Stimulated activated CD4-positive, alpha-beta T cell treated with anti-CD3 and anti-CD28 coated beads, Interleukin-1b, Interleukin-23, amount 100 ng/mL, for 4 hours (primary cell): ENCODE data around the gene C5orf15.
"Not testable (repeated sequence)": the region's sequence is repeated elsewhere in the genome, so short reads cannot be mapped to it uniquely, and the experiment has no call there.

Experiments used
- DNase-seq, 2 donors: peaks; one replicate each; pipeline ENCODE4 v3.0.0-alpha.2; 2020; ENCODE audit warnings: low read depth in 2 of 2

The C5orf15 gene

GRCh38 chr5:133963493-133964128 lies 4.8 kb downstream of the C5orf15 start:
- DNase-seq: no peak

- no peak for DNase-seq
Measured at GRCh38 chr5:133962801-133963476, 5.5 kb downstream of the C5orf15 start.

- DNase-seq: no peak
Measured at GRCh38 chr5:133962131-133962530, 6.3 kb downstream of the C5orf15 start.

DNA sequence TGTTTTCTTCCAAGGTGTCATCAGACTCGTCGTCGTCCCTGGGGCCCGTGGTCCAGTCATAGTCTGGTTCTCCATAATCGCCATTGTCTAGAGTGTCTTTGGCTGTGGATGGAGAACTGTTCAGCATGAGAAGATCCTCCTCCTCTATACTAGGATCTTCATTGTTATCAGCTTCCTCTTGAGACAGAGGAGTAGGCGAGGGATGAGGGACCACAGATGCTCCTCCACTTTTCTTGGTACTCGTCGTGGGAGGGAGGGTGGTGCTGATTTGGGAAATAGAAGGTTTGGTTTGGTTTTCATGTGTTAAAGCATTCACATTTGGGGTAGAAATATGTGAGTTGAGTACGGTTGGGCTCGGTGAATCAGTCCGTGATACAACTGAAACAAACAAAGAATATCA lies 8.8 kb downstream of the C5orf15 start:
- DNase-seq: no peak

DNA sequence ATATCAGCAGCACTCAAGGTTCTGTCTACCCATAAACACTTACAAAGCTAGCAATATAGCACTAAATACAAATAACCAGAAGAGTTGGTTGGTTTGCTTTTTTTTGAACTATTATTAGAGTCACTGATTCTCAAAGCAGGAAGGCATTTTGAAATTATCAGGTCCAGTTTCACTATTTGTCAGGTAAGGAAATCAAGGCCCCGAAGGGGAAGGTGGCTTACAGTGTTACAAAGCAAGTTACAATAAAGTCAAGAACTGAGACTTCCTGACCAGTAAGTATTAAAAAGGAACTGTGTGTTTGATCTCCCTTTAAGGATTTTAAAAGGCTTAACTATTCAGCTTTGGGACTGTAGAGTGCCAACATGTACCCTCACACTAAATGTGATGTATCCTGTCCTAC lies 10.8 kb downstream of the C5orf15 start:
- DNase-seq: no peak

DNA sequence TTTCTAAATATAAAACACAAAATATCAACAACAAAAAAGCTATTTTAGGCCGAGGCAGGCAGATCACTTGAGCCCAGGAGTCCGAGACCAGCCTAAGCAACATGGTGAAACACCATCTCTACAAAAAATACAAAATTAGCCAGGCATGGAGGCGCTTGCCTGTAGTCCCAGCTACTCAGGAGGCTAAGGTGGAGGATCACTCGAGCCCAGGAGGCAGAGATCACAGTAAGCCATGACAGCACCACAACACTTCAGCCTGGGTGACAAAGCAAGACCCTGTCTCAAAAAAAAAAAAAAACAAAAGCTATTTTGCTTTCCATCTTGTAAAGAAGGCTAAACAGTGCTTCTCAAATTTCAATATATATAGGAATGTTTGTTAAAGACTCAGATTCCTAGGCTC lies 11.3 kb downstream of the C5orf15 start:
- no peak for DNase-seq

GRCh38 chr5:133956196-133956595 lies 12.2 kb downstream of the C5orf15 start:
- DNase-seq: not testable (repeated sequence)

GRCh38 chr5:133953568-133954145 lies 14.8 kb downstream of the C5orf15 start:
- DNase-seq: no peak

- DNase-seq: no peak
Measured at GRCh38 chr5:133952729-133953567, 15.5 kb downstream of the C5orf15 start.

- no peak for DNase-seq
Measured at GRCh38 chr5:133950821-133951612, 17.4 kb downstream of the C5orf15 start.

DNA sequence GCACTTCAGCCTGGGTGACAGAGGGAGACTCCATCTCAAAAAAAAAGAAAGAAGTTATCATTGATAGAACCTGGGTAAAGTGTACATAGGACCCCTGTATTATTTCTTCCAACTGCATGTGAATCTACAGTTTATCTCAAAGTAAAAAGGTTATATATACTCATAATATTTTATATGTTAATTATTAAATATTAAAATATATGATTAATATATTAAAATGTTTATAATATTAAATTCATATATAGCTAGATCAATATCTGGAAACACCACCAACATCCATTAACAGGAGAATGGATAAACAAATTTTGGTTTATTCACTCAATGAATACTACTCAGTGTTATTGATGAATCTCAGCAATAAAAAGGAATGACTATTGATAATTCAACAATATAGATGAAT lies 19.7 kb downstream of the C5orf15 start:
- no peak for DNase-seq

DNA sequence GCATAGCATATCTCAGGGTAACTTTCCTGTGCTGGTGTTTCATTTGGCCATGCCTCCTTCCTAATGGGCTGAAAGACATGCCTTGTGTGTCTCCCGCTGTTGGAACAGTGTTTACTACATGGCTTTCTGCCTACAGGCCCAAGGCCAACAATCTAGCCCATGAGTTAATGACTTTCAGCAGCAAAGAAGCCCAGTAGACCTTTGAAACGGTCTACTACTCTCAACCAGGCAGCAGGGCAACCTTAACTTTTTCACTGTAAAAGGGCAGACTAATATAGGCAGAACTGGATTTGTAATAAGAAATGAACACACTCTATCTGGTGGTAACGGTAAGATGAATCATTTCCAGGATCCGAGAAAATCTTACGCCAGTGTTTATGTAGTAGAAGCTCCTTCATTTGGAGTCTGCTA lies 21.0 kb downstream of the C5orf15 start:
- no peak for DNase-seq

GRCh38 chr5:133945568-133945967 lies 22.9 kb downstream of the C5orf15 start:
- no peak for DNase-seq

- DNase-seq: peak; percentile 10 to 29
Measured at GRCh38 chr5:133944263-133945185, 23.9 kb downstream of the C5orf15 start.

DNA sequence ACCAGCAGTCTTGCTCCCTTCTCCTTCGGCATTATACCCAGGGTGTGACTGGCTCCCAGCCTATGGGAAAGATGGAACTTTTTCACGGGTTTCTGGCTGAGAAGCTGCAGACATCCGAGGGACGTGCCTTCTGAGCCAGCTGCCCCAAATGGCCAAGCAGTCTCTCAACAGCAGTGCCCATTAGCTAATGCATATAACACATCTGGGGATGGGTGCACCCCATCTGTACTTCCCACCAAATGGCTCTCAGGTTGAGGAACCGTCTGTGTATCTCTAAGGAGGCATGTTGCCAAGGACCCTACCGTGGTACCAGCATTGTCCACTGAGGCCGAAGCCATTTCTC lies 25.0 kb downstream of the C5orf15 start:
- no peak for DNase-seq

DNA sequence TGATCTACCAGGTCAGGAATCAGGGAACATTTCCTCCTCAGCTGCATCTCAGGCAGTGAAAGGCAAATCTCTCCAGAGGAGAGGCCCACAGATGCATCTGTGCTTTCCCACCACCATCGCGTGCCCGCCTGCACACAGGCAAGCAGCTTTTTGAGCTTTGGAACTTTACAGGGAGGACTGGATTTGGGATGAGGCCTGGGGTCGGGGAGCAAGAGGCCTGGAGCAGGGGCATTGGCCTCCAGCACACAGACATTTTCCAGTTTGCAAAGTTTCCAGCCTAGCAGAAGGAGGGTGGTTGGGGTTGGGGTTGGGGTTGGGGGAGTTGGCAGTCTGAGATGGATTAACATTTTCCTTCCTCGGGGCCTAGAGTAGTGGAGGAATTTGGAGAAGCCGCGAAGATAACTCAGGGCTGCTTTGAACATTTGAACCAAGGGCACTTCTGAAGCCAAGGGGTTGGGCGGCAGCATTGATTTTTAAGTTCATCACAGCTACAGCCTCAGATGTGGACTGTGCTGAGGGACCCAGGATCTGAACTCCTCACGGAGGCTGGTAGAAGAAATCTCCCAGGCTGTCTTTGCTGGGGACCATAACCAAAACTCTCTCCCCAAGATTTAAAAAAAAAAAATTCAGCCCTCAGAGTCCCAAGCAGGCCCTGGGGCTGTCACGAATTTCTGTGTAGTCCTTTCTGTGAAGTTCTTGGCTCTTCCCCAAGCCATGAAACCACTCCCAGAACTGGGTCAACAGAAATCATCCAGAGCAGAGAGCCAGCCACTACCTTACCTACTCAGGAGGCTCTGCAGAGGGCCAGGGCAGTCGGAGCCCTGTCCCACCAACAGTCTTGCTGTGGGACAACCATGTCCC lies 25.6 kb downstream of the C5orf15 start:
- no peak for DNase-seq

- DNase-seq: no peak
Measured at GRCh38 chr5:133941456-133942196, 26.8 kb downstream of the C5orf15 start.

DNA sequence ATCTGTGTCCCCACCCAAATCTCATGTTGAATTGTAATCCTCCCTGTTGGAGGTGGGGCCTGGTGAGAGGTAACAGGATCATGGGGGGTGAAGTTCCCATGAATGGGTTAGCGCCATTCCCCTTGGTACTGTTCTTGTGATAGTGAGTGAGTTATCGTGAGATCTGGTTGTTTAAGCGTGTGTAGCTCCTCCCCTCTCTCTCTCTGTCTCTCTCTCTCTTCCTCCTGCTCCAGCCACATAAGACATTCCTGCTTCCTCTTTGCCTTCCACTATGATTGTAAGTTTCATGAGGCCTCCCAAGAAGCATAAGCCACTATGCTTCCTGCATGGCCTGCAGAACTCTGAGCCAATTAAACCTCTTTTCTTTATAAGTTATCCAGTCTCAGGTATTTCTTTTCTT lies 28.8 kb downstream of the C5orf15 start:
- DNase-seq: no peak

- no peak for DNase-seq
Measured at GRCh38 chr5:133938929-133939328, 29.5 kb downstream of the C5orf15 start.
